Choroid plexus epithelial cell (primary cell): ENCODE data around the gene BUD31.

Experiments used
- DNase-seq: peaks from one replicate; pipeline ENCODE4 v3.0.0-alpha.2; 2010; ENCODE audit warnings: low read depth
- H3K4me3 ChIP-seq: 2 replicates; pipeline ENCODE4 v1.5.1; 2011; ENCODE audit warnings: low read depth, mild to moderate bottlenecking, control low read depth, low read length, moderate library complexity
- CTCF ChIP-seq: conservative IDR thresholded peaks from 2 replicates; pipeline ENCODE4 v1.5.1; 2011; ENCODE audit warnings: low read depth, mild to moderate bottlenecking, control low read depth, inconsistent platforms, low read length, moderate library complexity

The BUD31 gene

GRCh38 chr7:99366646-99367045 is 42.1 kb upstream of the BUD31 start:
- no peak overlapping the region for H3K4me3 ChIP-seq
- no peak for TF ChIP-seq CTCF
- no peak for DNase-seq

- no peak for TF ChIP-seq CTCF
- DNase-seq, result peak; percentile 39
- no peak overlapping the region for H3K4me3 ChIP-seq
Measured at GRCh38 chr7:99368750-99369389, 39.9 kb upstream of the BUD31 start.

GRCh38 chr7:99369767-99370391 is 38.9 kb upstream of the BUD31 start:
- H3K4me3 ChIP-seq, result no peak overlapping the region
- DNase-seq, result no peak
- no peak for TF ChIP-seq CTCF

GRCh38 chr7:99371376-99371920 is 37.3 kb upstream of the BUD31 start:
- no peak for TF ChIP-seq CTCF
- H3K4me3 ChIP-seq, result no peak overlapping the region
- DNase-seq, result peak; percentile 28

GRCh38 chr7:99372275-99373090 is 36.3 kb upstream of the BUD31 start:
- no peak for TF ChIP-seq CTCF
- peak; percentile 74 for DNase-seq
- peak overlapping the region; percentile 44 for H3K4me3 ChIP-seq

- DNase-seq, result no peak
- H3K4me3 ChIP-seq, result peak overlapping the region; percentile 72
Measured at GRCh38 chr7:99373091-99374066, 35.4 kb upstream of the BUD31 start.

More at GRCh38 chr7:99373091-99374066, 35.4 kb upstream of the BUD31 start:
- no peak for TF ChIP-seq CTCF
